ENCODE measurements around the gene COA1. TPM values are rescaled to one million over a fixed set of nuclear protein-coding genes. Genes with fewer than 3 reads are reported as not detected.

Gene COA1
- total and polyA plus RNA-seq, 2 donors (not counting 3 experiments of a cell fraction or from before 2014, with no cell fraction given): 38.1 to 55.1 TPM

GRCh38 chr7:43771128-43771527 lies 41.8 kb upstream of the COA1 start:
- ChIA-PET POLR2A (no interaction called here), CTCF (interaction anchor here (1.0 kb wide), 1 partner anchor 16 kb away, joined by 3 read pairs; no protein-coding TSS in a partner anchor)
- Histone ChIP-seq H3K4me2 (ENCODE audit: insufficient read depth, low read length) (no peak overlapping the region), H3K27me3 (ENCODE audit: control insufficient read depth in 2 of 2, insufficient read depth in 2 of 2, low read length in 2 of 2) (no peaks in the 10 kb centered on the region), H3K4me3 (replicated peaks in 1 of 3; ENCODE audit: insufficient read depth in 1 of 3, low read depth in 1 of 3, low read length in 3 of 3) (no peak overlapping the region), H3K9me3 (replicated peaks; ENCODE audit: control insufficient read depth, insufficient read depth, low read length) (no peaks in the 10 kb centered on the region), H3K9ac (replicated peaks; ENCODE audit: extremely low read depth, insufficient read depth, low read length) (no peak overlapping the region), H3K9me1 (replicated peaks; ENCODE audit: control insufficient read depth, extremely low read depth, insufficient read depth, low read length) (no peaks in the 10 kb centered on the region), H3K4me1 (ENCODE audit: control insufficient read depth, extremely low read depth, insufficient read depth, low read length) (no peaks in the 10 kb centered on the region), H3K36me3 (ENCODE audit: control insufficient read depth in 2 of 2, extremely low read depth in 1 of 2, insufficient read depth in 2 of 2, low read length in 2 of 2) (peaks cover 0 to 2% of the 10 kb centered on the region in 2 experiments), H4K20me1 (replicated peaks; ENCODE audit: control insufficient read depth, extremely low read depth, insufficient read depth, low read length) (no peaks in the 10 kb centered on the region), H2AFZ (ENCODE audit: low read depth, low read length) (no peak overlapping the region), H3K79me2 (ENCODE audit: control insufficient read depth, insufficient read depth, low read length) (no peaks in the 10 kb centered on the region), H3K27ac (ENCODE audit: insufficient read depth, low read depth, low read length) (no peak overlapping the region)
- no peak for TF ChIP-seq POLR2A (IDR thresholded peaks at IDR 0.05; ENCODE audit: low read depth, low read length)
- no peak for TF ChIP-seq FOS (IDR thresholded peaks at IDR 0.05; ENCODE audit: borderline replicate concordance, insufficient read depth, low read length)
- TF ChIP-seq CTCF (IDR thresholded peaks at IDR 0.05; ENCODE audit: extremely low read depth in 1 of 2, insufficient read depth in 1 of 2, low read depth in 1 of 2, low read length in 2 of 2): no peak
- no peak for TF ChIP-seq POLR2AphosphoS5 (IDR thresholded peaks at IDR 0.05; ENCODE audit: insufficient read depth, low read depth, low read length)
- TF ChIP-seq EZH2 (IDR thresholded peaks at IDR 0.05; ENCODE audit: borderline replicate concordance, low read depth, low read length, severe bottlenecking): no peak
- no peak for TF ChIP-seq MYC (IDR thresholded peaks at IDR 0.05; ENCODE audit: low read depth, low read length)
- TF ChIP-seq, protein P1, sequence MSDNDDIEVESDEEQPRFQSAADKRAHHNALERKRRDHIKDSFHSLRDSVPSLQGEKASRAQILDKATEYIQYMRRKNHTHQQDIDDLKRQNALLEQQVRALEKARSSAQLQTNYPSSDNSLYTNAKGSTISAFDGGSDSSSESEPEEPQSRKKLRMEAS (IDR thresholded peaks at IDR 0.05; ENCODE audit: insufficient read depth, insufficient read length): no peak
- no peak for TF ChIP-seq GATA2 (IDR thresholded peaks at IDR 0.05; ENCODE audit: insufficient read depth, insufficient read length, low read depth, low read length)
- TF ChIP-seq JUN (IDR thresholded peaks at IDR 0.05; ENCODE audit: borderline replicate concordance, insufficient read depth, insufficient read length, low read depth): no peak
- FAIRE-seq: no peak
- dilution Hi-C loops (cut with MboI; ENCODE audit: extremely low pct_ligation_motif_present, low sequenced_read_pairs) (no loop called here), intact Hi-C loops (cut with micrococcal nuclease) (no loop called here)
- BruUV-seq (replicated peaks): no TSS peak
- DNase-seq (ENCODE audit: low read depth, low spot score): no peak
